ENCODE data around the gene FTCD. TPM values are rescaled to one million over a fixed set of nuclear protein-coding genes. Genes with fewer than 3 reads are reported as not detected.

FTCD gene
- total and polyA plus RNA-seq, 2 of the 8 experiments (the other 6 are each of a cell fraction or from before 2014, with no cell fraction given), result 3.3 to 4.9 TPM

- Histone ChIP-seq H2BK15ac (ENCODE audit: low read length) (no peak overlapping the region), H3K56ac (replicated peaks; ENCODE audit: insufficient read length, low read depth, low read length) (no peak overlapping the region), H3K36me3 (ENCODE audit: control insufficient read depth in 2 of 4, insufficient read depth in 4 of 4, low read length in 3 of 4) (peaks cover 0 to 5% (median 2%) of the 10 kb centered on the region in 4 experiments; a peak in 5 of 8 replicates), H3K9ac (replicated peaks in 1 of 4; ENCODE audit: extremely low read depth in 1 of 4, low read depth in 3 of 4, low read length in 3 of 4) (no peak overlapping the region), H4K20me1 (replicated peaks in 1 of 2; ENCODE audit: control insufficient read depth in 1 of 2, insufficient read depth in 2 of 2, low read length in 2 of 2) (peaks cover 2 to 13% of the 10 kb centered on the region in 2 experiments), H2AFZ (ENCODE audit: low read length) (no peak overlapping the region), H4K91ac (replicated peaks; ENCODE audit: insufficient read length, low read length) (no peak overlapping the region), H3K4me2 (ENCODE audit: insufficient read depth in 1 of 2, low read depth in 2 of 2, low read length in 2 of 2) (no peak overlapping the region), H3K79me2 (ENCODE audit: control insufficient read depth in 1 of 2, insufficient read depth in 2 of 2, low read length in 2 of 2) (no peaks in the 10 kb centered on the region), H3K4ac (replicated peaks; ENCODE audit: insufficient read length, low read depth, low read length) (peak overlapping the region; percentile 69), H3K9me3 (ENCODE audit: insufficient read depth in 2 of 2, low read depth in 1 of 2, low read length in 1 of 2) (no peaks in the 10 kb centered on the region), H2BK12ac (ENCODE audit: low read depth, low read length) (no peak overlapping the region), H2BK5ac (ENCODE audit: low read depth, low read length) (0 out of 2 replicates have a peak overlapping the region, but pooled peaks have one; percentile 20), H2AK5ac (ENCODE audit: low read depth, low read length) (no peak overlapping the region), H3K79me1 (ENCODE audit: low read depth, low read length) (no peaks in the 10 kb centered on the region), H3K23ac (ENCODE audit: insufficient read length) (no peak overlapping the region), H3K18ac (ENCODE audit: extremely low read depth, low read length) (no peak overlapping the region), H2BK120ac (replicated peaks; ENCODE audit: low read depth, low read length) (no peak overlapping the region), H4K8ac (ENCODE audit: extremely low read depth, insufficient read depth, low read length) (no peak overlapping the region), H3K27me3 (replicated peaks in 1 of 4; ENCODE audit: control insufficient read depth in 3 of 4, extremely low read depth in 1 of 4, insufficient read depth in 3 of 4, low read length in 3 of 4) (no peaks in the 10 kb centered on the region), H3K23me2 (ENCODE audit: low read depth, low read length) (peaks cover 8% of the 10 kb centered on the region), H3K27ac (ENCODE audit: low read depth, low read length) (no peak overlapping the region), H3K4me1 (replicated peaks in 1 of 4; ENCODE audit: control insufficient read depth in 3 of 4, insufficient read depth in 4 of 4, low read length in 3 of 4) (peaks cover 2 to 9% (median 3%) of the 10 kb centered on the region in 4 experiments; a peak in 5 of 7 replicates), H3K4me3 (ENCODE audit: extremely low read depth in 1 of 4, insufficient read depth in 2 of 4, low read depth in 3 of 4, low read length in 4 of 4) (no peak overlapping the region), H4K5ac (ENCODE audit: insufficient read length, low read depth, low read length) (peak overlapping the region; percentile 30), H3K14ac (ENCODE audit: insufficient read length) (no peak overlapping the region), H2BK20ac (ENCODE audit: low read length) (no peak overlapping the region)
- ChIA-PET POLR2A (ENCODE audit: partially characterized antibody) (no interaction called here), CTCF (ENCODE audit: partially characterized antibody) (interaction anchor here (1.1 kb wide), 1 partner anchor 55 kb away, joined by 3 read pairs; no protein-coding TSS in a partner anchor)
- 88% methylated on average over 7 of the region's 7 CpGs; no CpG with 5 or more reads in 1 of the 2 experiments for WGBS, 2 experiments (ENCODE audit: extremely low coverage in 1 of 2, insufficient coverage in 1 of 2, insufficient read length in 1 of 2, insufficient replicate concordance in 2 of 2, low coverage in 1 of 2, low lambda C conversion rate in 2 of 2, missing lambda C conversion rate in 1 of 2)
- DNase-seq (ENCODE audit: low read depth in 1 of 2, low spot score in 2 of 2) (no peak), FAIRE-seq (no peak)
- TF ChIP-seq BCL11A (IDR thresholded peaks at IDR 0.05; ENCODE audit: low read depth in 2 of 2, low read length in 2 of 2) (no peak), RFX5 (IDR thresholded peaks at IDR 0.05; ENCODE audit: borderline replicate concordance, low read depth, low read length) (no peak), SIX5 (IDR thresholded peaks at IDR 0.05; ENCODE audit: low read depth, low read length) (no peak), MAX (IDR thresholded peaks at IDR 0.05) (peak; percentile 45; the same call in 1 of the 2 replicates), BACH1 (IDR thresholded peaks at IDR 0.05; ENCODE audit: low read length) (no peak), RBBP5 (IDR thresholded peaks at IDR 0.05; ENCODE audit: borderline replicate concordance, low read depth, low read length) (no peak), CREB1 (IDR thresholded peaks at IDR 0.05) (no peak), CHD1 (IDR thresholded peaks at IDR 0.05; ENCODE audit: low read depth, low read length) (no peak)
Observed at GRCh38 chr21:46187814-46188213, 32.4 kb upstream of the FTCD start.

All from H1 (cell line).